ENCODE measurements around the gene NDRG3. TPM values are rescaled to one million over a fixed set of nuclear protein-coding genes. Genes with fewer than 3 reads are reported as not detected.

The NDRG3 gene
- total RNA-seq, 1 experiment from 2014 or later = 23.6 TPM

GRCh38 chr20:36712775-36713174, 33.1 kb downstream of the NDRG3 start:
- Histone ChIP-seq H4K20me1 (ENCODE audit: control insufficient read depth, insufficient read depth, insufficient read length) (no peaks in the 10 kb centered on the region), H3K4ac (ENCODE audit: low read depth, low read length) (no peak overlapping the region), H2BK5ac (ENCODE audit: insufficient read length, low read length) (no peak overlapping the region), H3K4me2 (ENCODE audit: insufficient read depth, insufficient read length, low read length) (no peak overlapping the region), H4K5ac (ENCODE audit: insufficient read length, low read depth, low read length) (no peak overlapping the region), H4K91ac (ENCODE audit: insufficient read length, low read depth, low read length) (no peak overlapping the region), H3K27ac (ENCODE audit: insufficient read length, low read depth, low read length) (no peak overlapping the region), H3K79me1 (ENCODE audit: insufficient read depth, low read depth, low read length, poor library complexity, severe bottlenecking) (no peaks in the 10 kb centered on the region), H3K9ac (ENCODE audit: extremely low read depth, insufficient read length, low read length) (no peak overlapping the region), H2AFZ (ENCODE audit: low read length) (no peak overlapping the region), H3K18ac (ENCODE audit: insufficient read length, low read depth, low read length) (no peak overlapping the region), H4K8ac (replicated peaks; ENCODE audit: insufficient read length, low read depth, low read length) (no peak overlapping the region), H2AK5ac (ENCODE audit: insufficient read length, low read length) (no peak overlapping the region), H2BK15ac (ENCODE audit: low read depth, low read length) (no peak overlapping the region), H3T11ph (ENCODE audit: low read length) (no peak overlapping the region), H2BK20ac (ENCODE audit: low read depth, low read length, poor library complexity, severe bottlenecking) (no peak overlapping the region), H3K14ac (ENCODE audit: insufficient read depth, low read length) (no peak overlapping the region), H3K9me3 (ENCODE audit: control insufficient read depth, low read depth, low read length) (no peaks in the 10 kb centered on the region), H3K4me1 (ENCODE audit: insufficient read depth, low read length) (no peaks in the 10 kb centered on the region), H3K56ac (ENCODE audit: insufficient read length, low read depth, low read length) (no peak overlapping the region), H3K23me2 (ENCODE audit: insufficient read length, low read depth, low read length, poor library complexity, severe bottlenecking) (no peaks in the 10 kb centered on the region), H2BK120ac (ENCODE audit: low read depth, low read length, poor library complexity, severe bottlenecking) (no peak overlapping the region), H3K27me3 (ENCODE audit: insufficient read depth, low read length) (no peaks in the 10 kb centered on the region), H3K23ac (ENCODE audit: insufficient read length, low read depth, low read length) (no peak overlapping the region), H3K79me2 (ENCODE audit: insufficient read depth, low read length) (no peaks in the 10 kb centered on the region), H2BK12ac (ENCODE audit: insufficient read length, low read depth, low read length) (no peak overlapping the region)
- Mint-ChIP-seq H3K4me1 (no peaks in the 10 kb centered on the region; a peak in 1 of 4 replicates), H3K36me3 (ENCODE audit: insufficient read depth in 1 of 3, low read depth in 3 of 3) (no peaks in the 10 kb centered on the region), H3K9me3 (no peaks in the 10 kb centered on the region), H3K27ac (no peak overlapping the region), H3K27me3 (ENCODE audit: low read depth) (no peaks in the 10 kb centered on the region), H3K4me3 (no peak overlapping the region)
- no CpG with 5 or more reads among the region's 1 CpG for WGBS (ENCODE audit: extremely low coverage, insufficient read length, low lambda C conversion rate)
- DNase-seq = no peak
- TF ChIP-seq CTCF (conservative IDR thresholded peaks at IDR 0.05) = no peak
